NCI-H82 treated with DMSO at 0.1 percent for 48 hours (cell line): ENCODE measurements around the gene ERG.
A peak's percentile ranks its signal among the peaks of the same experiment; 100 is the strongest.

Source experiments
- DNase-seq: peaks from one replicate; lab custom pipeline; 2025; ENCODE audit not compliant: unreplicated experiment; lab: John Stamatoyannopoulos, UW

Gene ERG

GRCh38 chr21:38475519-38475918 is 22.8 kb downstream of the ERG start:
- DNase-seq: peak; percentile 81

- DNase-seq: no peak
These were observed 23.5 kb downstream of the ERG start for GRCh38 chr21:38474796-38475195.

- DNase-seq: no peak
These were observed 24.2 kb downstream of the ERG start for GRCh38 chr21:38474124-38474523.

GRCh38 chr21:38472412-38473108 is 25.7 kb downstream of the ERG start:
- DNase-seq: no peak

GRCh38 chr21:38471766-38472165 is 26.5 kb downstream of the ERG start:
- DNase-seq: peak; percentile 38

GRCh38 chr21:38470755-38471154 is 27.5 kb downstream of the ERG start:
- DNase-seq: no peak

GRCh38 chr21:38469642-38470041 is 28.6 kb downstream of the ERG start:
- no peak for DNase-seq

GRCh38 chr21:38468989-38469388 is 29.3 kb downstream of the ERG start:
- no peak for DNase-seq

GRCh38 chr21:38467911-38468310 is 30.4 kb downstream of the ERG start:
- no peak for DNase-seq

GRCh38 chr21:38467374-38467773 is 30.9 kb downstream of the ERG start:
- DNase-seq: no peak

- DNase-seq: no peak
These were observed 38.0 kb downstream of the ERG start for GRCh38 chr21:38460171-38460742.

GRCh38 chr21:38459490-38459889 is 38.8 kb downstream of the ERG start:
- no peak for DNase-seq

- DNase-seq: no peak
These were observed 42.9 kb downstream of the ERG start for GRCh38 chr21:38455403-38455802.

- DNase-seq: no peak
These were observed 43.6 kb downstream of the ERG start for GRCh38 chr21:38454702-38455101.

- no peak for DNase-seq
These were observed 44.1 kb downstream of the ERG start for GRCh38 chr21:38454161-38454560.

GRCh38 chr21:38448671-38449385 is 49.4 kb downstream of the ERG start:
- no peak for DNase-seq

GRCh38 chr21:38447611-38448010 is 50.7 kb downstream of the ERG start:
- no peak for DNase-seq

- no peak for DNase-seq
These were observed 53.6 kb downstream of the ERG start for GRCh38 chr21:38444691-38445090.

GRCh38 chr21:38443110-38443509 is 55.2 kb downstream of the ERG start:
- no peak for DNase-seq

- no peak for DNase-seq
These were observed 57.1 kb downstream of the ERG start for GRCh38 chr21:38441153-38441552.

GRCh38 chr21:38440746-38441145 is 57.5 kb downstream of the ERG start:
- DNase-seq: no peak

- no peak for DNase-seq
These were observed 58.3 kb downstream of the ERG start for GRCh38 chr21:38439957-38440356.
